A673 (cell line): ENCODE results near the gene TP53BP1. TPM values are rescaled to one million over a fixed set of nuclear protein-coding genes. Genes with fewer than 3 reads are reported as not detected.

Experiments used
- BruUV-seq: library from RNA; stranded (reverse); fragments of 400-500 nt; replicated peaks from 2 replicates; lab custom pipeline; 2021; lab: Mats Ljungman, UMichigan
- CTCF ChIA-PET: fragments of 300-600 bp; sonication (Branson Sonifier 250); formaldehyde crosslinking; loops from one replicate; lab custom pipeline; 2022; ENCODE audit warnings: antibody characterized with exemption; lab: Charles Lee
- POLR2A ChIA-PET: fragments of 300-600 bp; sonication (Branson Sonifier 250); formaldehyde crosslinking; loops from one replicate; lab custom pipeline; 2022; ENCODE audit warnings: antibody characterized with exemption; ENCODE audit not compliant: low non-redundant PET; lab: Charles Lee
- DNase-seq: peaks from one replicate; pipeline ENCODE4 v3.0.0-alpha.2; 2015; ENCODE audit warnings: low spot score
- H3K27ac ChIP-seq: fragments of 200-600 bp; sonication (generic); 2 replicates; pipeline ENCODE4 v1.5.1; 2016; ENCODE audit warnings: mixed run types, low read depth, mild to moderate bottlenecking, mixed read lengths, antibody characterized with exemption, low read length; ENCODE audit not compliant: poor library complexity, severe bottlenecking
- H3K27me3 ChIP-seq: fragments of 200-600 bp; sonication (generic); replicated peaks from 2 replicates; pipeline ENCODE4 v1.6.1; 2017; ENCODE audit warnings: mixed run types, low read depth, mild to moderate bottlenecking, mixed read lengths, antibody characterized with exemption, low read length; ENCODE audit not compliant: insufficient read depth, poor library complexity
- H3K36me3 ChIP-seq: fragments of 200-600 bp; sonication (generic); 2 replicates; pipeline ENCODE4 v1.6.1; 2016; ENCODE audit warnings: mixed run types, mild to moderate bottlenecking, mixed read lengths, antibody characterized with exemption, low read length; ENCODE audit not compliant: insufficient read depth, poor library complexity, severe bottlenecking
- H3K4me1 ChIP-seq: fragments of 200-600 bp; sonication (generic); 2 replicates; pipeline ENCODE4 v1.6.1; 2017; ENCODE audit warnings: mixed run types, mild to moderate bottlenecking, mixed read lengths, antibody characterized with exemption, low read length; ENCODE audit not compliant: insufficient read depth, poor library complexity, severe bottlenecking
- H3K4me3 ChIP-seq: fragments of 200-600 bp; sonication (generic); 2 replicates; pipeline ENCODE4 v1.5.1; 2016; ENCODE audit warnings: low read depth, mixed run types, mild to moderate bottlenecking, mixed read lengths, low read length; ENCODE audit not compliant: poor library complexity, severe bottlenecking
- H3K9me3 ChIP-seq: fragments of 200-600 bp; sonication (generic); 2 replicates; pipeline ENCODE4 v1.6.1; 2016; ENCODE audit warnings: mixed run types, low read depth, mild to moderate bottlenecking, mixed read lengths, antibody characterized with exemption, low read length; ENCODE audit not compliant: poor library complexity, severe bottlenecking
- EZH2 ChIP-seq: fragments of 200-600 bp; sonication (generic); IDR thresholded peaks from 2 replicates; pipeline ENCODE4 v1.6.1; 2017; ENCODE audit warnings: borderline replicate concordance, low read depth, mild to moderate bottlenecking, mixed read lengths, antibody characterized with exemption, low read length; ENCODE audit not compliant: poor library complexity, severe bottlenecking
- intact Hi-C: fragments of 100-400 bp; cut with micrococcal nuclease; formaldehyde crosslinking; loops from one replicate; pipeline ENCODE4 v1.10.0; 2022; ENCODE audit not compliant: unreplicated experiment
- total RNA-seq: library from RNA; stranded (reverse); gene quantifications from 2 replicates; pipeline ENCODE4 v1.2.3, GENCODE V29; 2021
- TF ChIP-seq, protein P1 (sequence below): fragments of 300-800, 200-600 bp; sonication (generic); conservative IDR thresholded peaks from 2 replicates; pipeline ENCODE4 v1.5.1; 2017; ENCODE audit warnings: low read depth, mild to moderate bottlenecking, antibody characterized with exemption, low read length, moderate library complexity, mixed read lengths

The TP53BP1 gene
- total RNA-seq, 1 experiment from 2014 or later: 66.0 TPM

- no TSS peak for BruUV-seq
- Histone ChIP-seq H3K4me3 (no peak overlapping the region), H3K27ac (no peak overlapping the region), H3K4me1 (no peaks in the 10 kb centered on the region), H3K9me3 (no peaks in the 10 kb centered on the region), H3K36me3 (no peaks in the 10 kb centered on the region), H3K27me3 (no peaks in the 10 kb centered on the region)
- intact Hi-C loops: no loop called here
- no peak for DNase-seq
- TF ChIP-seq, protein P1, sequence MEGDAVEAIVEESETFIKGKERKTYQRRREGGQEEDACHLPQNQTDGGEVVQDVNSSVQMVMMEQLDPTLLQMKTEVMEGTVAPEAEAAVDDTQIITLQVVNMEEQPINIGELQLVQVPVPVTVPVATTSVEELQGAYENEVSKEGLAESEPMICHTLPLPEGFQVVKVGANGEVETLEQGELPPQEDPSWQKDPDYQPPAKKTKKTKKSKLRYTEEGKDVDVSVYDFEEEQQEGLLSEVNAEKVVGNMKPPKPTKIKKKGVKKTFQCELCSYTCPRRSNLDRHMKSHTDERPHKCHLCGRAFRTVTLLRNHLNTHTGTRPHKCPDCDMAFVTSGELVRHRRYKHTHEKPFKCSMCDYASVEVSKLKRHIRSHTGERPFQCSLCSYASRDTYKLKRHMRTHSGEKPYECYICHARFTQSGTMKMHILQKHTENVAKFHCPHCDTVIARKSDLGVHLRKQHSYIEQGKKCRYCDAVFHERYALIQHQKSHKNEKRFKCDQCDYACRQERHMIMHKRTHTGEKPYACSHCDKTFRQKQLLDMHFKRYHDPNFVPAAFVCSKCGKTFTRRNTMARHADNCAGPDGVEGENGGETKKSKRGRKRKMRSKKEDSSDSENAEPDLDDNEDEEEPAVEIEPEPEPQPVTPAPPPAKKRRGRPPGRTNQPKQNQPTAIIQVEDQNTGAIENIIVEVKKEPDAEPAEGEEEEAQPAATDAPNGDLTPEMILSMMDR: no peak
- no peak for TF ChIP-seq EZH2
- ChIA-PET POLR2A (no interaction called here), CTCF (no interaction called here)
Observed at GRCh38 chr15:43499635-43500034, 6.7 kb upstream of the TP53BP1 start.

GRCh38 chr15:43498990-43499389 lies 6.0 kb upstream of the TP53BP1 start:
- DNase-seq: no peak
- ChIA-PET CTCF (no interaction called here), POLR2A (no interaction called here)
- Histone ChIP-seq H3K27ac (no peak overlapping the region), H3K4me3 (no peak overlapping the region), H3K4me1 (peaks cover 1% of the 10 kb centered on the region), H3K27me3 (no peaks in the 10 kb centered on the region), H3K36me3 (no peaks in the 10 kb centered on the region), H3K9me3 (no peaks in the 10 kb centered on the region)
- TF ChIP-seq, protein P1: no peak
- no peak for TF ChIP-seq EZH2
- intact Hi-C loops: no loop called here
- no TSS peak for BruUV-seq

- H3K27ac ChIP-seq: peak overlapping the region; percentile 85
- ChIA-PET CTCF (interaction anchor here (0.9 kb wide), 1 partner anchor 35 kb away, joined by 4 read pairs; no protein-coding TSS in a partner anchor), POLR2A (no interaction called here)
- intact Hi-C loops: loop anchor here (1.0 kb wide), 1 partner anchor 16 kb away; no protein-coding TSS in a partner anchor
- BruUV-seq: no TSS peak
- H3K36me3 ChIP-seq: peaks cover 25% of the 10 kb centered on the region
- H3K9me3 ChIP-seq: no peaks in the 10 kb centered on the region
- TF ChIP-seq, protein P1: no peak
- TF ChIP-seq EZH2: no peak
- H3K4me1 ChIP-seq: peaks cover 15% of the 10 kb centered on the region
- no peaks in the 10 kb centered on the region for H3K27me3 ChIP-seq
- no peak for DNase-seq
- peak overlapping the region; percentile 93 for H3K4me3 ChIP-seq
Observed at GRCh38 chr15:43493703-43494472, 932 bp upstream of the TP53BP1 start.
